CD1c-positive myeloid dendritic cell (primary cell): ENCODE data around the gene ZNHIT3.
A peak's percentile ranks its signal among the peaks of the same experiment; 100 is the strongest.

Experiments used
- DNase-seq: peaks from one replicate; pipeline ENCODE4 v3.0.0-alpha.2; 2016; ENCODE audit errors: extremely low spot score

ZNHIT3 gene

GRCh38 chr17:36511216-36511615 is 24.7 kb downstream of the ZNHIT3 start:
- no peak for DNase-seq

GRCh38 chr17:36512641-36513040 is 26.2 kb downstream of the ZNHIT3 start:
- DNase-seq = no peak

GRCh38 chr17:36514856-36515255 is 28.4 kb downstream of the ZNHIT3 start:
- DNase-seq = no peak

GRCh38 chr17:36515837-36516236 is 29.4 kb downstream of the ZNHIT3 start:
- no peak for DNase-seq

GRCh38 chr17:36523113-36523512 is 36.6 kb downstream of the ZNHIT3 start:
- DNase-seq = no peak

- no peak for DNase-seq
Observed at GRCh38 chr17:36524428-36524876, 38.0 kb downstream of the ZNHIT3 start.

GRCh38 chr17:36525113-36525512 is 38.6 kb downstream of the ZNHIT3 start:
- DNase-seq = no peak

GRCh38 chr17:36525888-36526287 is 39.4 kb downstream of the ZNHIT3 start:
- no peak for DNase-seq

GRCh38 chr17:36527621-36528250 is 41.3 kb downstream of the ZNHIT3 start:
- DNase-seq = no peak

GRCh38 chr17:36529121-36529520 is 42.6 kb downstream of the ZNHIT3 start:
- DNase-seq = no peak

GRCh38 chr17:36532435-36532975 is 46.0 kb downstream of the ZNHIT3 start:
- DNase-seq = no peak

GRCh38 chr17:36533935-36534839 is 47.7 kb downstream of the ZNHIT3 start:
- DNase-seq = peak; percentile 41

- peak; percentile 96 for DNase-seq
Observed at GRCh38 chr17:36534840-36535668, 48.6 kb downstream of the ZNHIT3 start, which contains the start of the genes MYO19 and PIGW. Gene MYO19 (minus strand): TSS chr17:36534868. CDS start chr17:36532538, 2,330 bp downstream. Gene PIGW (plus strand): TSS chr17:36534987. CDS start chr17:36537102, 2,115 bp downstream.

- no peak for DNase-seq
Observed at GRCh38 chr17:36535669-36536081, 49.2 kb downstream of the ZNHIT3 start.

- no peak for DNase-seq
Observed at GRCh38 chr17:36540696-36541095, 54.2 kb downstream of the ZNHIT3 start.

- no peak for DNase-seq
Observed at GRCh38 chr17:36542755-36543154, 56.3 kb downstream of the ZNHIT3 start.

- DNase-seq = no peak
Observed at GRCh38 chr17:36544044-36544306, 57.5 kb downstream of the ZNHIT3 start.

- peak; percentile 96 for DNase-seq
Observed at GRCh38 chr17:36544307-36545076, 58.0 kb downstream of the ZNHIT3 start, which contains the start of gene GGNBP2. Gene GGNBP2 (plus strand): TSS chr17:36544919. CDS start chr17:36545725, 806 bp downstream.

GRCh38 chr17:36545077-36545464 is 58.6 kb downstream of the ZNHIT3 start:
- no peak for DNase-seq
